HepG2 (cell line): ENCODE data around the gene KRTAP10-2. TPM values are rescaled to one million over a fixed set of nuclear protein-coding genes. Genes with fewer than 3 reads are reported as not detected.
A peak's percentile ranks its signal among the peaks of the same experiment; 100 is the strongest.

ENCODE experiments used
- ATAC-seq: fragments of 200-7000 bp; cut with Tn5 transposase; 3 replicates; pipeline ENCODE4 v1.9.1; 2020; ENCODE audit warnings: mild to moderate bottlenecking, moderate library complexity
- BruUV-seq: library from RNA; stranded (reverse); fragments of 400-500 nt; replicated peaks from 2 replicates; lab custom pipeline; 2021; lab: Mats Ljungman, UMichigan
- CTCF ChIA-PET: fragments of 300-600 bp; formaldehyde crosslinking; extraction: SDS; loops from one replicate; lab custom pipeline; 2021; ENCODE audit warnings: low total read pairs, inconsistent platforms, low intra/inter-chr PET ratio; lab: Yijun Ruan, JAX
- POLR2A ChIA-PET: fragments of 350-600 bp; sonication (Branson Sonifier 250); formaldehyde crosslinking; loops from one replicate; lab custom pipeline; 2020; ENCODE audit warnings: antibody characterized with exemption, inconsistent platforms; lab: Yijun Ruan, JAX
- DNase-seq: peaks from one replicate; pipeline ENCODE4 v3.0.0-alpha.2; 2015; ENCODE audit warnings: low spot score
- FAIRE-seq: peaks from 3 replicates; lab custom pipeline; 2011; peaks lifted over from hg19 to GRCh38; lab: Jason Lieb, UNC
- H2AFZ ChIP-seq: one replicate; pipeline ENCODE4 v1.6.1; 2011; ENCODE audit warnings: low read length, inconsistent platforms
- H3K27ac ChIP-seq: fragments of 300-600 bp; 3 replicates; pipeline ENCODE4 v1.8.0; 2011; ENCODE audit warnings: mixed run types, mild to moderate bottlenecking, mixed read lengths, low read length, inconsistent platforms; ENCODE audit not compliant: insufficient read depth; ENCODE audit errors: extremely low read length
- H3K27me3 ChIP-seq, 2 experiments: fragments of 200-600 bp in 1 of 2; 2 replicates in 1 of 2; 3 replicates in 1 of 2; pipeline versions ENCODE4 v1.6.0 to v1.8.0; 2011; ENCODE audit warnings: low read length in 2 of 2, mild to moderate bottlenecking in 2 of 2, moderate library complexity in 2 of 2, inconsistent platforms in 1 of 2; ENCODE audit not compliant: insufficient read depth in 2 of 2, control insufficient read depth in 1 of 2
- H3K36me3 ChIP-seq, 2 experiments: fragments of 200-600 bp in 1 of 2; replicated peaks in 1 of 2; 2 replicates in 1 of 2; 3 replicates in 1 of 2; pipeline versions ENCODE4 v1.5.1 to v1.8.0; 2011; ENCODE audit warnings: low read length in 2 of 2, inconsistent platforms in 1 of 2; ENCODE audit not compliant: insufficient read depth in 2 of 2, control insufficient read depth in 1 of 2
- H3K4me1 ChIP-seq: 2 replicates; pipeline ENCODE4 v1.5.1; 2012; ENCODE audit warnings: low read length, inconsistent platforms; ENCODE audit not compliant: insufficient read depth
- H3K4me2 ChIP-seq: 2 replicates; pipeline ENCODE4 v1.6.0; 2011; ENCODE audit warnings: low read depth, low read length, inconsistent platforms
- H3K4me3 ChIP-seq, 3 experiments: fragments of 200-600 bp in 1 of 3; sonication (generic), shearing (Covaris generic) in 1 of 3; replicated peaks in 1 of 3; 2 replicates each; pipeline ENCODE4 v1.5.1; 2011 to 2016; ENCODE audit warnings: low read length in 3 of 3, inconsistent platforms in 2 of 3, low read depth in 2 of 3, mild to moderate bottlenecking in 2 of 3, control low read depth in 1 of 3, mixed read lengths in 1 of 3; ENCODE audit not compliant: insufficient read depth in 1 of 3
- H3K79me2 ChIP-seq: one replicate; pipeline ENCODE4 v1.6.1; 2011; ENCODE audit warnings: low read length, inconsistent platforms; ENCODE audit not compliant: insufficient read depth
- H3K9ac ChIP-seq: 2 replicates; pipeline ENCODE4 v1.6.0; 2011; ENCODE audit warnings: mild to moderate bottlenecking, low read depth, low read length, inconsistent platforms; ENCODE audit not compliant: insufficient read depth
- H3K9me3 ChIP-seq: 2 replicates; pipeline ENCODE4 v1.5.1; 2012; ENCODE audit warnings: mild to moderate bottlenecking, low read length
- H4K20me1 ChIP-seq: 2 replicates; pipeline ENCODE4 v1.6.0; 2011; ENCODE audit warnings: inconsistent platforms, mild to moderate bottlenecking, low read length, moderate library complexity; ENCODE audit not compliant: insufficient read depth
- E2F1 ChIP-seq: sonication (generic); formaldehyde crosslinking; IDR thresholded peaks from 2 replicates; pipeline ENCODE4 v1.5.0; 2020; ENCODE audit warnings: missing genetic modification reagents
- IRX3 ChIP-seq: sonication (generic); formaldehyde crosslinking; IDR thresholded peaks from 2 replicates; pipeline ENCODE4 v1.8.1; 2023; ENCODE audit warnings: mild to moderate bottlenecking, low read depth, missing genetic modification reagents, borderline replicate concordance
- MAFG ChIP-seq: sonication (generic); formaldehyde crosslinking; IDR thresholded peaks from 2 replicates; pipeline ENCODE4 v1.5.1; 2020; ENCODE audit warnings: mild to moderate bottlenecking, missing genetic modification reagents
- RXRB ChIP-seq: IDR thresholded peaks from 2 replicates; pipeline ENCODE4 v1.6.1; 2016; ENCODE audit warnings: borderline replicate concordance, missing genetic modification reagents, missing compliant biosample characterization
- ZNF124 ChIP-seq: sonication (generic); formaldehyde crosslinking; IDR thresholded peaks from 2 replicates; pipeline ENCODE4 v1.4.0; 2020; ENCODE audit warnings: missing genetic modification reagents
- ZNF281 ChIP-seq: sonication (generic); formaldehyde crosslinking; IDR thresholded peaks from 2 replicates; pipeline ENCODE4 v1.4.0; 2020; ENCODE audit warnings: missing genetic modification reagents, borderline replicate concordance
- ZNF317 ChIP-seq: sonication (generic); formaldehyde crosslinking; IDR thresholded peaks from 2 replicates; pipeline ENCODE4 v1.5.0; 2020; ENCODE audit warnings: mild to moderate bottlenecking, missing genetic modification reagents
- ZNF558 ChIP-seq: sonication (generic); formaldehyde crosslinking; IDR thresholded peaks from 2 replicates; pipeline ENCODE4 v1.9.0; 2022; ENCODE audit warnings: mild to moderate bottlenecking, missing genetic modification reagents, borderline replicate concordance
- ZNF672 ChIP-seq: sonication (generic); formaldehyde crosslinking; IDR thresholded peaks from 2 replicates; pipeline ENCODE4 v1.8.1; 2022; ENCODE audit warnings: missing genetic modification reagents
- ZNF784 ChIP-seq: sonication (generic); formaldehyde crosslinking; IDR thresholded peaks from 2 replicates; pipeline ENCODE4 v1.5.1; 2020; ENCODE audit warnings: missing genetic modification reagents, mild to moderate bottlenecking, borderline replicate concordance
- WGBS: methylation state at CpG from one replicate; pipeline ENCODE4 v1.1.6; 2017; ENCODE audit warnings: low lambda C conversion rate; 5-methylcytosine and 5-hydroxymethylcytosine counted together
- in situ Hi-C: cut with HindIII; loops from 2 replicates; pipeline ENCODE4 v1.10.0; 2017; ENCODE audit warnings: low pct_unique_long_range_greater_than_20kb; ENCODE audit not compliant: extremely low pct_ligation_motif_present
- intact Hi-C: fragments of 100-400 bp; cut with micrococcal nuclease; formaldehyde crosslinking; loops from one replicate; pipeline ENCODE4 v1.10.0; 2022; ENCODE audit not compliant: unreplicated experiment
- polyA plus RNA-seq, 8 experiments: library from polyadenylated mRNA; depleted of rRNA in 3 of 8; stranded (reverse) in 7 of 8; unstranded in 1 of 8; fragments of >200 nt; fragmentation: Illumina TruSeq in 4 of 8; extraction: Trizol in 4 of 8; gene quantifications; 2 replicates each; pipeline versions ENCODE4 v1.2.1 to v1.2.3, GENCODE V29; 2011 to 2016; ENCODE audit warnings: low read depth in 4 of 8, missing spikeins in 1 of 8, mixed read lengths in 1 of 8; ENCODE audit not compliant: insufficient read depth in 1 of 8
- total RNA-seq, 5 experiments: library from RNA; depleted of rRNA; stranded (reverse); fragments of >200 nt; fragmentation: Illumina TruSeq; extraction: Trizol; gene quantifications; 2 replicates each; pipeline ENCODE4 v1.2.3, GENCODE V29; 2016; ENCODE audit warnings: low read depth in 1 of 5

The KRTAP10-2 gene
- total and polyA plus RNA-seq, 2 of the 13 experiments (the other 11 are each of a cell fraction or from before 2014, with no cell fraction given), result not detected

GRCh38 chr21:44542716-44543115, 8.6 kb downstream of the KRTAP10-2 start:
- no peak overlapping the region for H2AFZ ChIP-seq
- no peak for FAIRE-seq
- H3K27me3 ChIP-seq, result no peaks in the 10 kb centered on the region; a peak in 2 of 5 replicates
- H4K20me1 ChIP-seq, result no peaks in the 10 kb centered on the region
- no peak for ATAC-seq
- no peaks in the 10 kb centered on the region for H3K79me2 ChIP-seq
- ChIA-PET CTCF (no interaction called here), POLR2A (no interaction called here)
- no peak overlapping the region for H3K9ac ChIP-seq
- WGBS, result 3% methylated on average over 1 of the region's 1 CpG
- no peak overlapping the region for H3K4me2 ChIP-seq
- no peak overlapping the region for H3K27ac ChIP-seq
- no TSS peak for BruUV-seq
- in situ Hi-C loops, result no loop called here
- DNase-seq, result no peak
- H3K4me3 ChIP-seq, result no peak overlapping the region
- TF ChIP-seq IRX3, result no peak
- peak; percentile 98 for TF ChIP-seq ZNF317 (CRISPR knock-in tag)
- TF ChIP-seq ZNF672 (CRISPR knock-in tag), result no peak
- no peaks in the 10 kb centered on the region for H3K36me3 ChIP-seq
- H3K4me1 ChIP-seq, result no peaks in the 10 kb centered on the region
- intact Hi-C loops, result no loop called here
- peaks cover 17% of the 10 kb centered on the region; the same call in 1 of the 2 replicates for H3K9me3 ChIP-seq

- POLR2A ChIA-PET, result no interaction called here
- Histone ChIP-seq H3K27ac (no peak overlapping the region), H3K79me2 (no peaks in the 10 kb centered on the region), H3K4me2 (no peak overlapping the region), H3K4me1 (no peaks in the 10 kb centered on the region), H2AFZ (no peak overlapping the region), H3K27me3 (no peaks in the 10 kb centered on the region; a peak in 2 of 5 replicates), H3K36me3 (no peaks in the 10 kb centered on the region), H4K20me1 (no peaks in the 10 kb centered on the region), H3K9ac (no peak overlapping the region), H3K9me3 (peaks cover 17% of the 10 kb centered on the region; the same call in 1 of the 2 replicates), H3K4me3 (no peak overlapping the region)
- intact Hi-C loops (no loop called here), in situ Hi-C loops (no loop called here)
- no peak for DNase-seq
- no peak for FAIRE-seq
- TF ChIP-seq RXRB (CRISPR knock-in tag) (no peak), MAFG (no peak), ZNF124 (CRISPR knock-in tag) (no peak), ZNF558 (CRISPR knock-in tag) (no peak), ZNF281 (no peak), ZNF784 (no peak), E2F1 (CRISPR knock-in tag) (no peak)
- no peak for ATAC-seq
- no TSS peak for BruUV-seq
- 35% methylated on average over 11 of the region's 11 CpGs for WGBS
- CTCF ChIA-PET, result no interaction called here
These were observed 10.5 kb downstream of the KRTAP10-2 start for GRCh38 chr21:44540741-44541288.
